ENCODE data around the gene HMG20A.

Gene HMG20A

DNA sequence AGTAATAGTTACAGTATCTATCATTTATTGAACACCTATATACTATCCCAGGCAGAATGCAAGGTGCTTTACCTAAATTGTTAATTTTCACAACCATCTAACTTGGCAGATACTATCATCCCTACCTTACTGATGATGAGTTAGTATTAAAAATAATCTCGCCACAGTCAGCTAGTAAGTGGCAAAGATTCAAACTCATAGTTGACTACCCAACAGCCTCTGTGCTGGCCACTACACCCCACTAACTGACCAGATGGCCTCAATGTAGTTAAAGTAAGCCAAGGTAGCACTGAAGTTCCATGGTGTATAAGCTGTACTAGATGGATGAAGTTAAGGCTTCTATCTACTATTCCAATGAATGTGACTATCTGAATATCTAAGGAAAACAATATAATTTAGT, 45.6 kb upstream of the HMG20A start (continued):
- TF ChIP-seq ZC3H10 (CRISPR knock-in tag; IDR thresholded peaks at IDR 0.05): no peak

DNA sequence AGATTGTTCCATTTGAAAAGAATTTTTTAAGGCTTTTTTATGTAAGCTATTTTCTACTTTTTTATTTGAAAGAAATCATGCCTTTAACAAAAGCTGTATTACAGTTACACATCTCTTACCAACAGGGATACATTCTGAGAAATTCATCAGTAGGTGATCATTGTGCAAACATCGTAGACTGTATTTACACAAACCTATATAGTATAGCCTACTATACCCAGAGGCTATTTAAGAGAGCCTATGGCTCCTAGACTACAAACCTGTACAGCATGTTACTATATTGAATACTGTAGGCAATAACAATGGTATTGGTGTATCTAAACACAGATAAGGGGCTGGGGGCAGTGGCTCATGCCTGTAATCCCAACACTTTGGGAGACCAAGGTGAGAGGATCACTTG, 43.9 kb upstream of the HMG20A start:
- ATAC-seq: no peak
- TF ChIP-seq POU6F1 (CRISPR knock-in tag; IDR thresholded peaks at IDR 0.05; ENCODE audit: borderline replicate concordance, low read depth): no peak

GRCh38 chr15:77380033-77380432, 40.7 kb upstream of the HMG20A start:
- ATAC-seq: no peak
- TF ChIP-seq ISL1 (CRISPR knock-in tag; IDR thresholded peaks at IDR 0.05) (no peak), TCF4 (CRISPR knock-in tag; IDR thresholded peaks at IDR 0.05; ENCODE audit: borderline replicate concordance) (no peak), ARNTL (CRISPR knock-in tag; IDR thresholded peaks at IDR 0.05; ENCODE audit: borderline replicate concordance, low read depth) (no peak), PPARA (CRISPR knock-in tag; IDR thresholded peaks at IDR 0.05; ENCODE audit: borderline replicate concordance) (no peak), ZFP3 (CRISPR knock-in tag; IDR thresholded peaks at IDR 0.05) (no peak), ZNF8 (CRISPR knock-in tag; IDR thresholded peaks at IDR 0.05) (no peak), TSHZ2 (CRISPR knock-in tag; IDR thresholded peaks at IDR 0.05) (no peak)

- no peak for ATAC-seq
- TF ChIP-seq PPARA (CRISPR knock-in tag; IDR thresholded peaks at IDR 0.05; ENCODE audit: borderline replicate concordance): no peak
- no peak for TF ChIP-seq ZNF70 (CRISPR knock-in tag; IDR thresholded peaks at IDR 0.05)
- TF ChIP-seq GLIS3 (CRISPR knock-in tag; IDR thresholded peaks at IDR 0.05): no peak
- TF ChIP-seq TOX (CRISPR knock-in tag; IDR thresholded peaks at IDR 0.05; ENCODE audit: borderline replicate concordance): no peak
- no peak for TF ChIP-seq ZFP3 (CRISPR knock-in tag; IDR thresholded peaks at IDR 0.05)
- TF ChIP-seq OSR1 (CRISPR knock-in tag; IDR thresholded peaks at IDR 0.05): no peak
- TF ChIP-seq ISL1 (CRISPR knock-in tag; IDR thresholded peaks at IDR 0.05): no peak
- no peak for TF ChIP-seq TSHZ2 (CRISPR knock-in tag; IDR thresholded peaks at IDR 0.05)
- TF ChIP-seq TCF4 (CRISPR knock-in tag; IDR thresholded peaks at IDR 0.05; ENCODE audit: borderline replicate concordance): no peak
- no peak for TF ChIP-seq CREB5 (CRISPR knock-in tag; IDR thresholded peaks at IDR 0.05; ENCODE audit: low read depth)
- no peak for TF ChIP-seq ZNF8 (CRISPR knock-in tag; IDR thresholded peaks at IDR 0.05)
- TF ChIP-seq, protein P1, sequence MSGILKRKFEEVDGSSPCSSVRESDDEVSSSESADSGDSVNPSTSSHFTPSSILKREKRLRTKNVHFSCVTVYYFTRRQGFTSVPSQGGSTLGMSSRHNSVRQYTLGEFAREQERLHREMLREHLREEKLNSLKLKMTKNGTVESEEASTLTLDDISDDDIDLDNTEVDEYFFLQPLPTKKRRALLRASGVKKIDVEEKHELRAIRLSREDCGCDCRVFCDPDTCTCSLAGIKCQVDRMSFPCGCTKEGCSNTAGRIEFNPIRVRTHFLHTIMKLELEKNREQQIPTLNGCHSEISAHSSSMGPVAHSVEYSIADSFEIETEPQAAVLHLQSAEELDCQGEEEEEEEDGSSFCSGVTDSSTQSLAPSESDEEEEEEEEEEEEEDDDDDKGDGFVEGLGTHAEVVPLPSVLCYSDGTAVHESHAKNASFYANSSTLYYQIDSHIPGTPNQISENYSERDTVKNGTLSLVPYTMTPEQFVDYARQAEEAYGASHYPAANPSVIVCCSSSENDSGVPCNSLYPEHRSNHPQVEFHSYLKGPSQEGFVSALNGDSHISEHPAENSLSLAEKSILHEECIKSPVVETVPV (CRISPR knock-in tag; IDR thresholded peaks at IDR 0.05): no peak
Measured at GRCh38 chr15:77384086-77384485, 36.6 kb upstream of the HMG20A start.

Measured in SK-N-SH treated with all-trans-retinoic acid at 6 μM for 48 hours (cell line).